AG09319 (cell line): ENCODE results near the gene MOCS3.

Experiments used
- DNase-seq: peaks from one replicate; pipeline ENCODE4 v3.0.0-alpha.2; 2010; ENCODE audit warnings: low read depth; ENCODE audit errors: extremely low read depth
- CTCF ChIP-seq: IDR thresholded peaks from 2 replicates; pipeline ENCODE4 v1.5.1; 2011; ENCODE audit warnings: low read depth, mild to moderate bottlenecking, inconsistent platforms, low read length, moderate library complexity

MOCS3 gene

DNA sequence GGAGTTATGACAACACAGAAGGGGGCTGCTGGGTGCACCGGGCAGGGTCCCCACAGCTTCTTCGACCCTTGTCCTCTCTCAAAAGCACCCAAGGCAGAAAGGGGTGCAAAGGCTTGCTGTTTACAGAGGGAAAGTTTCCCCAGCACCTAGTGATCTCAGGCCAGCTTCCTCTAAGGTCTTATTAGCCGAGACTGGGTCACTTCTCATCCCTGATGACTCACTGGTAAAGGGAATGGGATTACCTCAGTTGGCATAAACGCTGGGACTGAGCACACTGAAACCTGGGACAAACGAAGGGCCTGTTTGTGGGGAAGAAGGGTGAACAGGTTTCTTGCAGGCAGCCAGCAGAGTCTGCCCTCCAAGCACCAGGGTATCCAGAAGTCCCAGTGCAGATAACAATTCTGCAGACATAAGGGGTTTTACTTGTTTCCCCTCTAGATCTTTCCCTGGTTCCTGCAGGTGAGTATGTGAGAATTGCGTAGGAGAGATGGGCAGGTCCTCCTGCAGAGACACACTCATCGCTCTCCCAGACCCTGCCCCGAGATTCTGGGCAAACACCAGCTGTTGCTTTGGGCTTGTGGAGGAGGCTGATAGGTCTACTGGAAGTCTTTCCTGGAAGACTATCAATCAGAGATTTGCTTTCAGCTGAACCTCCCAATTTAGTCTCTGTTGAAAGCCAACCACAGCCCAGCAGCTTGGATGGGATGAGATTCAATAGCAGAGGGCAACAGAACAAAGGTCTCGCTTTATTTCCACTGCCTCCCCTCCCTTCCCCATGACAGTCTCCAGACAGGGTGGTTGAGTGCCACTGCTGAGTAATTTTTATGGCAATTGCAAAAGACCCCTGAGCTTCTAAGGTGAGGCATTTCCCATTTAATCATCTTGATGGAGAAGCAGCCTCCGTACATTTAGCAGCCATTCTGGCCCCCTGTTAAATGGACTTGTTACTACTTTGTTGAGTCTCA is 38.6 kb downstream of the MOCS3 start:
- no peak for TF ChIP-seq CTCF
- no peak for DNase-seq

GRCh38 chr20:50999355-50999754 is 40.7 kb downstream of the MOCS3 start:
- no peak for DNase-seq
- no peak for TF ChIP-seq CTCF

DNA sequence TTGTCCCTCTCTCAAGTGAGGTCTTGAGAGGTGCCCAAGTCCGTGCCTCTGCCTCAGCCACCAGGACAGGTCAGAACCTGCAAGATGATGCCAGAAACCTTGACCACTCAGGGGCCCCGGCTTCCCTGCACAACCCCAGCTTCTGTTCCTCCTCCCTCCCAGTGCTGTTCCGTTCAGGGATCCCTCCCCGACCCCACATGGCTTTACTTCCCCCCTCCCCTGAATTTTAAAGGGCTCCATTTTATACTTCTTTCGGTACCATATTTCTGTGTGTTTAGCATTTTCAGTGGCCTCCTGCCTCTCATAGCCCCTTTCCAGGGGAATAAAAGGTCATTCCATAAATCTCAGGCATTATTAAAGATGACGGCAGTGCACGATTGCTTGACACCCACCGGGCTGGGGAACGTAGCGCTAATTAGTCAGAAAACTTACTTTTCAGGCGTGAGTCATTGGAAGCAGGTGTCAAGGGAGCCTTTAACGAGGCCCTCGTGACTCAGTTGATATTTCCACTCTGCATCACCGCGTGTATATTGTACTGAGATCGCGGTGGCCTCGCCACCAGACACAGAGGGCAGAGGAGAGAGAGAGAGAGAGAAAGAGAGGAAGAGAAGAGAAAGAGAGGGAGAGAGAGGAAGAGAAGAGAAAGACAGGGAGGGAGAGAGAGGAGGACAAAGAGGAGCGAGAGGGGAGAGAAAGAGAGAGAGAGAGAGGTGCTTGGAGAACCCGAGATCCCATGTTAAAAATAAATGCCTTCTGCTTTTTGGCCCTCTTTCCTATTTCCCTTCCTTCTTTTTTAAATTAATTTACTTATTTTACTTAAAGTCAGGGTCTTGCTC is 43.0 kb downstream of the MOCS3 start:
- DNase-seq = no peak

GRCh38 chr20:51002633-51003032 is 44.0 kb downstream of the MOCS3 start:
- DNase-seq = no peak
- no peak for TF ChIP-seq CTCF

More for the DNA sequence above, 43.0 kb downstream of the MOCS3 start:
- no peak for TF ChIP-seq CTCF

- no peak for DNase-seq
- no peak for TF ChIP-seq CTCF
These were observed 45.1 kb downstream of the MOCS3 start for GRCh38 chr20:51003753-51004152.

DNA sequence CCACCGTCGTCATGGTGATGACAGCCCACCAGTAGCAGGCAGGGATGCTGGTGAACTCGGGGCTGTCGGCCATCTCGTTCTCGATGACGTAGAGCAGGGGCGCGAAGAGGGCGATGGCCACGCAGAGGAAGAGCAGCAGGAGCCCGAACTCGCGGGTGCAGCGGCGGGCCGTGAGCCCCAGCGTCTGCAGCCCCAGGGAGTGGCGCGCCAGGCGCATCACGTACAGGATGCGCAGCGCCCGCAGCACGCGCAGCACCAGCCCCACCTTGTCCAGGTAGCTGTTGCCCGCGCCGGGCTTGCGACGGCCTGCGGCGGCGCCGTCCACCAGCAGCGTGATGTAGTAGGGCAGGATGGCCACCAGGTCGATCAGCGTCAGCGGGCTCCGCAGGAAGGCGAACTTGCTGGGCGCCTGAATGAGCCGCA is 45.7 kb downstream of the MOCS3 start:
- no peak for DNase-seq
- TF ChIP-seq CTCF = no peak

DNA sequence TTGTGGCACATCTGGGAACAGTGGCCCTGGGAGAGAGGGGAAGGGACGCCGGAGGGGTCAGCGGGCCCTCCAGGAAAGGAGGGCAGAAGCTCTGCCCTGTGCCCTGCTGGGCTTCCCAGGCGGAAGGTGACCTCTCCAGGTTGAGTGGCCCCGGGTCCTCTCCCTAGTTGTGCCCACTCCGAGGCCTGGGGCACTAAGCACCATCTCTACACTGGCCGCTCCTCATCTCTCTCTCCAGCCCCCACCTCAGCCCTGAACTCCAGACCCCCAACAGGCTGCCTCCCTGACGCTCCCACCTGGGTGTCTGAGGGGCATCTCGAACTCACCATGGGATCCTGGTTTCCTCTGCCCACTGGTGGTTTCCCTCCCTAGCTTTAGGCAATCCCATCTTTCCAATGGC is 46.2 kb downstream of the MOCS3 start:
- DNase-seq = no peak

More for the DNA sequence above, 46.2 kb downstream of the MOCS3 start:
- TF ChIP-seq CTCF = no peak
